ENCODE results near the gene FUT7. TPM values are rescaled to one million over a fixed set of nuclear protein-coding genes. Genes with fewer than 3 reads are reported as not detected.
"Not testable (repeated sequence)": the region's sequence is repeated elsewhere in the genome, so short reads cannot be mapped to it uniquely, and the experiment has no call there.

Gene FUT7
- total RNA-seq, 1 donor from 2014 or later, result 0.10 TPM

- DNase-seq, result no peak
Observed at GRCh38 chr9:137066096-137066861, 34.4 kb upstream of the FUT7 start.

GRCh38 chr9:137065336-137065967 lies 33.6 kb upstream of the FUT7 start:
- DNase-seq, result no peak

DNA sequence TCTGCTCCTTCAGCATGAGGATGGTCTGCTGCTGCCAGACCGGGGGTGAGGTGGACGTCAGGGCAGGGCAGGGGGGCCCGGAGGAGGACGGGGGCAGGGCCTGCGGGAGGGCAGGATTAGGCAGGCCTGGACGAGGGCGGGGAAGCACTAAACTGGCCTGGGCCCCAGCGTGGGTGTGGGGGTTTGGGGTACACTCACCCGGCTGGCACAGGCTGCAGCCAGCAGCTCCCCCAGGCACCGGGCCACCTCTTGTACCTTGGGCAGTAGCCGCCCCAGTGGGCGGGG lies 32.9 kb upstream of the FUT7 start:
- no peak for DNase-seq

DNA sequence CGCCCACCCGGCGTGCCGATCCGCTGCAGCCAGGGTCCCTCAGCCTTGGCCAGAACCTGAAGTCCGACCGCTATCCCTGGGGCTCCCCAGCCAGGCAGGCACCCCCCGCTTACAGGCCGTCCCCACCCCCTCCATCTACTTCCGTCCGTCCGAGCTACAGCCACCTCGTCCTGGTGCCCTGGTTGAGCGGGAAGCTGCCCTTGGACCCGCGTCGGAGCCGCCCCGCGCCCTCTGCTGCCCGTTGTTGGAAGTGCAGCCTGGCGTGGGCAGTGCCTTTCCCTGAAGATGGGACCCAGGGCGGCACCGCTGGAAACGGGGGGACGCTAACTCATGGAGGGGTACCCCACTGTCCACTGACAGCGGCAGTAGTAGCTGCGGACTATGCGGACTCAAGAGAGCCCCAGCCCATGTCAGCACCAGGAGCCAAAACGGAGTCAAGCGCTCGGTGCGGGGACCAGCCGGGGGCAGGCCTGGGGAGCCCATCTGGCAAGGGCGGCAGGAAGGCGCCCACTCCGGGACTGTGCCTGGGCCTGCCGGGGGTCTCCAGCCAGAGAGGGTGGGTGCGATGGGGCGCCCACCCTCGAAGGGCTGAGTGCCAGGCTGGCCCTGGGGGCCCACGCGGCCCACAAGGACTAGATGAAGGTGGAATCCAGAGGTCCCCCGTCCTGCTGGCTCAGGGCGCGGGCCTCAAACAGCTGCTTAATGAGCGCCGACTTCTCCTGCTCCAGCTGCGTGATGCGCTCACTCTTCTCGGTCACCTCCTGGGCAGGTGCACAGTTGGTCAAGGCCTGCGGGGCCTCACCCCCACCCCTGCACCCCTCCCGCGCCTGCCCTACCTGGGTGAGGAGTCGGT lies 32.4 kb upstream of the FUT7 start:
- peak; percentile 69 for DNase-seq

- no peak for DNase-seq
Observed at GRCh38 chr9:137063311-137064026, 31.6 kb upstream of the FUT7 start.

GRCh38 chr9:137062798-137063197 lies 30.9 kb upstream of the FUT7 start:
- not testable (repeated sequence) for DNase-seq

DNA sequence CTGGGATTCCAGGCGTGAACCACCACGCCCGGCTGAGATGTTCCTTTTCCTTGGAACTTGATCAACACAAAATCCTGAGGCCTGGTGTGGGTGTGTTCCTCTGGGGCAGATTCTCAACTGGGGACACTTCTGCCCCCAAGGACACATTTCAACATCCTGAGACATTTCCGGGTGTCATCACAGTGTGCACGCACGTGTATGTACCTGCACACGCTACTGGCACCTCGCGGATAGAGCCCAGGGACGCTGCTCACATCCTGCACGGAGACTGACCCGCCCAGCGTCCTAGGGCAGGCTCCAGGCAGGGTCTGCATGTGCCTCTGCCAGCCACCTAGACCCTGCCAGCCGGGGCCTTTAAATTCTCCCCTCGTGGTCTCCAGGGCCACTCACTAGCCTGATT lies 30.5 kb upstream of the FUT7 start:
- DNase-seq, result no peak

DNA sequence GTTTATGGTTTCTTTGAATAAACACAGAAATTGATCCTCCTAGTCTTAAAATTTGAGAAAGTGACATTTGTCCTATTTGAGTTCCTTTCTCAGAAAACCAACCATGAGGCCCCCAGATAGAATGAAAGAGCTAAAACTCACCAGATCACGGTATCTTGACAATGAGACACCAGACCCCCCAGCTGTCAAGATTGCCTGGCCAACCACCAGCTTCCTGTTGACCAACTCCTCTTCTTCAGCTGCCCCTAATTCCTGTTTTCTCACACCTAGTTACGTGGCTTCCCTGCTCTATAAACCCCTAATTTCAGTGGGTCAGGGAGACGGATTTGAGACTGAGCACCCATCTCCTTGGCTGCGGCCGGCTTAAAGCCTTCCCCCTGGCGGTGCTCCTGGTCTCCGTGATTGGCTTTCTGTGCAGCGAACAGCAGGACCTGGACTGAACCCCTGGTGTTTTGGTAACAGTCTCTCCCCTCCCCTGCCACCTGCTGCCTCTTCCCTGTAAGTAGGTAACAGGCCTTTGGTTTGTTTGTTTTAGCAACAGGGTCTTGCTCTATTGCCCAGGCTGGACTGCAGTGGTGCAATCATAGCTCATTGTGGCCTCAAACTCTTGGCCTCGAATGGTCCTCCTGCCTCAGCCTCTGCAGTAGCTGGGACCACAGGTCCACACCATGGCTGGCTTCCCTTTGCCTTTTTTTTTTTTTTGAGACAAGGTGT lies 26.8 kb upstream of the FUT7 start:
- DNase-seq, result no peak

- DNase-seq, result peak; percentile 71
Observed at GRCh38 chr9:137057545-137057944, 25.7 kb upstream of the FUT7 start.

GRCh38 chr9:137056739-137057415 lies 25.0 kb upstream of the FUT7 start:
- DNase-seq, result peak; percentile 75

DNA sequence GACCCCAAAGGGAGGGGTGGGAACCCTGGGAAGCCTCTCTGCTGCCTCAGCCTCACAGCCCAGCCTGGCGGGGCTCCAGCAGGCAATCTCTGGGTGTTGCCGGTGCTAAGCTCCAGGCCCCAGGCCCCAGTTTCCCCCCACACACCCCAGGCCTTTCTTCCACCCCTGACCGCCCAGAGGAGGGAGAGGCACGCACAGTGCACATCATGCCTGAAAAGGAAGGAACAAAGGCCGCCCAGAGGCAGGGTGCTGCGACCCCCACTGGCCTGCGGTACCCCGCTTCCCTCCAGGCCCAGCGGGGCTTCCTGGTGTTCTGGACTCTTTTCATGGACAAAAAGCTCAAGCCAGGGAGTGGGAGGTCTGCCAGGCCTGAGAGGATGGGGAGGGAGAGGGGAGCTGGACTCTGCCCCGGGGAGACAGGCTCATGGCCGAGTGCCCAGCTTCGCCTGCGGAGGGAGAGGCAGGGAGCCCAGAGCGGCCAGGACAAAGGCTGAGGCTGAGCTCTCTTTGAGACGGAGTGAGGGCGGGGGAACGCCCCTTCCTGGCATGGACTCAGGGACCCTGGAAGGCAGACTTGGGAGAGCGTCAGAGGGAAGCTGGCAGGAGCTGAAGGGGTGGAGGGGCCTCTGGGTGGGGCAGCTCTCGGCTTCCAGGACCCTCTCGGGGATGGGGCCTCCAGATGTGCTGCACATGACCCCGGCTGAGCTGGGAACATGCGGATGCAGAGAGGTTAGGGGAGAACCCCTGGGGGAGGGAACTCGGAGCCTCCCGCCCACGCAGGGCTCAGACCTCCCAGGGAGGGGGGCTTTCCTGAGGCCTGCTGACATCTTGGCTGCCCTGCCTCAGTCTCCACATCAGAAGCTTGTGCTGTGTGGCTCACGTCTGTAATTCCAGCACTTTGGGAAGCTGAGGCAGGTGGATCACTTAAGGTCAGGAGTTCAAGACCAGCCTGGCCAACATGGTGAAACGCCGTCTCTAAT lies 23.8 kb upstream of the FUT7 start:
- DNase-seq, result peak; percentile 95

- no peak for DNase-seq
Observed at GRCh38 chr9:137054932-137055384, 23.1 kb upstream of the FUT7 start.

DNA sequence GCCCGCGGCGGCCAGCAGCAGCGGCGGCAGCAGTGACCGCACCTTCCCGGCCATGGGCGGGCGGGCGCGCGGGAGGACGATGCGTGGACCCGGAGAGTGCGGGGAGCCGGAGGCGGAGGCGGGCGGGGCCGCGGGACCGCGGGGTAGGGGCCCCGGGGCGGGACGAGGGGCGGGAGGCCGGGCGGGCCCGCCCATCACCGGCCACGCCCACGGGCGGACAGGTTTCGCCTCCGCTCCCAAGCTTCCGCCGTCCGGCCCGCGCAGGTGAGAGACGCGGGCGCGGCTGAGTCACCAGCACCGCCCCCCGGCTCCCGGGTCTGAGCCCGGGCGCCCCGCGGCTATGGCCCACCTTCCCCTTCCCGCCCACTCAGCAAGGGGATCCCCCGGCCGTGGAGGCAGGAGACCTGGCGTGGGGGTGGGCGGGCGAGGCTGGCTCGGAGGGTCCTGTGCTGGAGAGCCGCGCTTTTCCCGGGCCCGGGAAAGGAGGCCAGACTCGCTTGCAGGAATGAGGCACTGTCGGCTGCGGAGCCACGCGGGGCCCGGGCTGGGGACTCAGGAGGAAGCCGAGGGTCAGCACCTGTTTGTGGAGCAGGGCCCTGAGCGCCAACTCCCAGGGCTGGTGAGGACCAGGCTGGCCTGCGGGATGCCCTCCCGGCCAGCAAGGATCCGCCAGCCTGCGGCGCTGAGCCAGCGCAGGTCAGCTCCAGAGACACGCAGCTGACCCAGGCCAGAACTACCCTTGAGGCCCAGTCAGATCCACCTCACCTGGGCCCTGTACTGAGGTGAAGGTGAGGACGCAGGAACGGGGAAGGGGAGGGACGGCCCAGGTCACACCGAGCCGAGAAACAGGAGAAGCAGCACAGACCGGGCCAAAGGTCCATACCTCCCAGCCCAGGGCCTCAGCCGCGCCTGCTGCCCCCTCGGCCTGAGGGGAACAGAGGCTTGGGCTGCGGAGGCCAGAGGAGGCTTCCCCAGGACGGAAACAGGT lies 22.4 kb upstream of the FUT7 start, which contains the start of gene ENTPD2:
Gene ENTPD2, minus strand, starts transcription at position 118 of the 988 bp plus-strand sequence. Its CDS starts 64 bp downstream, at position 54.
- DNase-seq, result no peak

GRCh38 chr9:137052998-137053943 lies 21.4 kb upstream of the FUT7 start:
- no peak for DNase-seq

- no peak for DNase-seq
Observed at GRCh38 chr9:137052293-137052692, 20.4 kb upstream of the FUT7 start.

DNA sequence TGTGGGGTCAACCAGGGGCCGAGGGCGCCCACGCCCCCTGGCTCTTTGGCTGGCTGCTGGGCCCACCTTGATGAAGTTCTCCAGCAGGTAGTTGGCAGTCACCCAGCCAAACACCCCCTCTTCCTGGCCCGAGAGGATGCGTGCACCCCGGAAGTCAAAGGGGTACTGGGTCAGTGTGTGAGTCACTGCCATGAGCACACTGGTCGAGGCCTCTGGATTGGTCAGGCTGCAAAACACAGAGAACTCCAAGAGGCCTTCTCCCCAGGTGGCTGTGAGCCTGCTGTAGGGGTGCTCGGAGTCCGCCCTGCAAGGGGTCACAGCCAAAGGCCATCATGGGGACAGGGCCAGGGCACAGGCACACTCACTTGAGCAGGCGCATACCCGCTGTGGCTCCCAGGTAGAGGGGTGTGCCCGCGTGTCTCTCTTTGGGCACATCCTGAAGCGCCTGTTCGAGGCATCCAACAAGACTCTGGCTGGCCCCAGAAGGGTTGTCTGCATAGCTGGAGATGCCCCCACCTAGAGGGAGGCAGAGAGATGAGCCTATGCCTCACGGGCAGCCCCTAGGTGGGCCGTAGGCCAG lies 19.3 kb upstream of the FUT7 start:
- no peak for DNase-seq

GRCh38 chr9:137050570-137050969 lies 18.7 kb upstream of the FUT7 start:
- no peak for DNase-seq

Measured in tongue (tissue), 2 donors.